COLO668 (cell line): ENCODE measurements around the gene CUTA.

ENCODE experiments used
- DNase-seq: peaks from one replicate; lab custom pipeline; 2025; ENCODE audit not compliant: unreplicated experiment; lab: John Stamatoyannopoulos, UW

Gene CUTA

DNA sequence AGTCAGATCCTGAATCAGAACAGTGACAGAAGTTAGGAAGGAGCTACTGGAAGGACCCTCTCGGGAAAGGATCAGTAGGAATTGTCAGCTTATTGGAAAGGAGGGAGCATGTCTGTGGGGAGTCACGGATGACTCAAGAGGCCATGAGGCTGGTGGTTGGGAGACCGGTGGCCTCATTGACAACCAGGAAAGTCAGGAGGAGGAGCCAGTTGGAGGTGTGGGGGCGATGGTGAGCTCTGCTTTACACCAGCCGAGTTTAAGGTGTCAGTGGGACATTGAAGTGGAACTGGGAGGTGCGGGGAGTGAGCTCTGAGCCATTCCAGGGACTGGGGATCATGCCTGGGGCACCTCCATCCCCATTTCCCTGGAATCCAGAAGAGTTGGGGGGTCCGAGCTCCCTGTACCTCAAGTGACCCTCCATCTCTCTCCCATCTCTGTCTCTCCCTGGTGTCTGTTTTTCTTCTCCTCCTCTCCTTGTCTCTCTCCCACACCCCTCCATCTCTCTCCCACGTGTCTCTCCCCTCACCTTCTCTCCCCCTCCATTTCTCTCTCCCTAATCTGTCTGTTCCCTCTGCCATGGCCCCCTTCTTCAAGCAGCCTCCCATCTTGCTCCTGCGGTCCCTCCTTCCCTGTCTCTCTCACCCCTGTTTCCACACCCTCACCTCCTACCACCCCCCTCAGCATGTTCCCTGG, 22.2 kb upstream of the CUTA start:
- DNase-seq = no peak

GRCh38 chr6:33438978-33439594, 21.2 kb upstream of the CUTA start:
- no peak for DNase-seq

- no peak for DNase-seq
Measured at GRCh38 chr6:33437666-33438065, 19.8 kb upstream of the CUTA start.

DNA sequence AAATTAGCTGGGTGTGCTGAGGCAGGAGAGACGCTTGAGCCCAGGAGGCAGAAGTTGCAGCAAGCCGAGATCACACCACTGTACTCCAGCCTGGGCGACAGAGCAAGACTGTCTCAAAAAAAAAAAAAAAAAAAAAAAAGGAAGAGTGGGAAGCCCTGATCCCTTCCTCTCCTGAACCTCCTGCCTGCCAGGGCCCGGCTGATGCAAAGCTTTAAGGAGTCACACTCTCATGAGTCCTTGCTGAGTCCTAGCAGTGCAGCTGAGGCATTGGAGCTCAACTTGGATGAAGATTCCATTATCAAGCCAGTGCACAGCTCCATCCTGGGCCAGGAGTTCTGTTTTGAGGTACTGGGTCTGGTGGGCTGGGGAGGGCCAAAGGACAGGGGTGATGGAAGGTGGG, 17.1 kb upstream of the CUTA start:
- no peak for DNase-seq

DNA sequence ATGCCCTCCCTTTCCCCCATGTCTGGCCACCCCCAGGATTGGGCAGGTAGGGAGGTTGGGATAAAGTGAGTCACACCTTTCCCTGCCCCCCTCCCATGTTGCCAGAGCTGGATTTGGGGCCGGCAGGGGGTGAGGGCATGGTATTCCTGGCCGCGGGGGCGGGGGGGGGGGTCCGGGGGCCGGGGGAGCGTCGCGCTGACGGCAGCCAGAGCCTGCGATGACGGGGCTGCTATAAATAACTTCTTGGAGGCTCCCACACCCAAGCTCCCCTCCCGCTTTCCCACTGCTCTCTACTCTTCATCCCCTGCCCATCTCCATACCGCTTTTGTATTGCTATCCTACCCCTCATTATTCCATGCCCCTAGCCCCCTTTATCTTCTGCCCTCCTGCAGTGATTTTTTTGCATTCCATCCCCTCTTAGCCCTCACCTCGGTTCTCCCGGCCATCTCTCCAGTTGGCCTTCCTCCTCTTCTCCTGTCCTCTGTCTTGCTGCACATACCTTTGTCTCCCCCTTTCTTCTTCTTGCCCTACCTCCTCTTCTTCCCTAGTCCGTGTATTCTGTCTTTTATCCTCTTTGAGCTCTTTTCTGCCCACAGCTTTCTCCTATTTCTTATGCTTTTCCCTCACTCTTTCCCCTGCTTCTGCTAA, 15.8 kb upstream of the CUTA start:
- DNase-seq = no peak

GRCh38 chr6:33433001-33433543, 15.2 kb upstream of the CUTA start:
- DNase-seq = no peak

- DNase-seq = no peak
Measured at GRCh38 chr6:33432546-33432945, 14.6 kb upstream of the CUTA start.

DNA sequence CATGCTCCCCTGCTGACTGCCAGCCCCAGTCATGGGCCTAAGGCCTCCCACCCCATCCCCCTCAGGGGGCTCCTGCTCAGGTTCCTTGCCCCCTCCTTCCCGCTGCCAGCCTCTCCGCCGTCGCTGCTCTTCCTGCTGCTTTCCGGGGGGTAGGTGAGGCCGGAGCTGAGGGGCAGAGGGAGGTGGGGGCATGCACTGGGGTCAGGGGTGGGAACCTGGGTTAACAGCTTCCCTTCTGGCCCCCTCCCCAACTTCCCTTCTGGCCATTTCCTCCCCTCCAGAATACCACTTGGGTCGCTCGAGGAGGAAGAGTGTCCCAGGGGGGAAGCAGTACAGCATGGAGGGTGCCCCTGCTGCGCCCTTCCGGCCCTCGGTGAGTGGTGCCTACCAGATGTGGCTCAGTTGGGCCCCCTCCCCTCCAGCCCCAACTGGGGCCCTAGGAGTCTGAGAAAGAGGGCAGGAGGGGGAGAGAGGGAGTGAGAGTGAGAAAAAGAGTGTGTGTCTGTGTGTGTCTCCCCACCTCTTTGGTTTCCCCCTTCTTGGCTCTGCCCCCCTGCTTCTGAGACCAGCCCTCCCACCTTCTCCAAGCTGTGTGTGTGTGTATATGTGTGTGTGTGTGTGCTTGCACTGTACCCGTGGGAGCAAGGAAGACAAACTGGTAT, 14.1 kb upstream of the CUTA start:
- no peak for DNase-seq

DNA sequence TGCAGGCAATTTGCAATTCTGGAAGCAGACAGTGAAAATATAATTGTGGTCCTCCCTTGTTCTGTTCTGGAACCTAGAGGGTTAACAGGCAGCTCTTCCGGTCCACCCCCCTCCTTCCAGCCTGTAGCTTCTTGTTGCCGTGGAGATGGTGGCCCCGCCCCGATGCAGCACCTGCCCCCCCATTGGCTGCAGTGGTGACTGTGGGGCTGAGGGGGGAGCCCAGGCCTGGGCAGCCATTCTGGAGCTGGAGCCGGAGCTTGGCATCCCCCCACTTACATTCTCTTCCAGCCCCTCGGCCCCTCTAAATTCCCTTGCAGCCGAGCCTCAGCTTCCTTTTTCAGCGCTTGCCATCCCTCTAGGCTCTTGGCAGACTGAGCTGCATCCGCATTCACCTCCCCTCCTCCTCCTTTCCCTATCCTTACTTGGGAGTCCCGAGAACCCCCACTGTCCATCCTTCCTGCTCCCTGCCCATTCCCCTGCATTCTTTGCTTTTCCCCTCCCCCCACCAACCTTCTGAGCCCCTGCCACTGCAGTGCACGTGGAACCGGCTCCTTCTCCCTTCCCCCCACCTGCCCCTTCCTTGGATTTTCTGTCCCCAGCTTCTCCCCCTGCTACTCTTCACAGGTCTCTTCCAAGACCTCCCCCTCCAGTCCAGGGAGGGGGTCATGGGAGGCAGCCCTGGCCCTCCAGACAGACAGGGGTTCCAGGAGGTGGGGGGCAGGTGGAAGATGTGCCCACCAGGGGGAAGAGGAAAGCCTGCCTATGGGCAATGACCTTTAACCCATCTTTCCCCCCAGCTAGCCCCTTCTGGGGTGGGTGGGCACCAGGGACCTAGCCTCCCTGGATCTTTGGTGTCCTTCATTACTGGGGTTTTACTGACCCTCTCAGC, 13.3 kb upstream of the CUTA start:
- peak; percentile 13 for DNase-seq

- no peak for DNase-seq
Measured at GRCh38 chr6:33430334-33430733, 12.4 kb upstream of the CUTA start.

DNA sequence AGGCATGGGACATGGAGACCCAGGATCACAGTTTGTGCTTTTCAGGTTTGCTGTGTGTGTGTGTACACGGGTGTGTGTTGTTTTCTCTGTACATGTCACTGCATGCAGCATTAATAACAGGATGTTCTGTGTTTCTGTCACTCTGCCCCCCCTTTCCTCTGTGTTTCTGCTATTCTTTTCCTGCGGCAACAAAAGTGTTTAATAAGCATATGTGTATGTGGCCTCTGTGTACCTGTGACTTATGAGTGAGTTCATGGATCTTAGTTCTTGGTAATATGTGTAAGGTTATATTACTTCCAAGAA, 11.8 kb upstream of the CUTA start:
- DNase-seq = no peak

DNA sequence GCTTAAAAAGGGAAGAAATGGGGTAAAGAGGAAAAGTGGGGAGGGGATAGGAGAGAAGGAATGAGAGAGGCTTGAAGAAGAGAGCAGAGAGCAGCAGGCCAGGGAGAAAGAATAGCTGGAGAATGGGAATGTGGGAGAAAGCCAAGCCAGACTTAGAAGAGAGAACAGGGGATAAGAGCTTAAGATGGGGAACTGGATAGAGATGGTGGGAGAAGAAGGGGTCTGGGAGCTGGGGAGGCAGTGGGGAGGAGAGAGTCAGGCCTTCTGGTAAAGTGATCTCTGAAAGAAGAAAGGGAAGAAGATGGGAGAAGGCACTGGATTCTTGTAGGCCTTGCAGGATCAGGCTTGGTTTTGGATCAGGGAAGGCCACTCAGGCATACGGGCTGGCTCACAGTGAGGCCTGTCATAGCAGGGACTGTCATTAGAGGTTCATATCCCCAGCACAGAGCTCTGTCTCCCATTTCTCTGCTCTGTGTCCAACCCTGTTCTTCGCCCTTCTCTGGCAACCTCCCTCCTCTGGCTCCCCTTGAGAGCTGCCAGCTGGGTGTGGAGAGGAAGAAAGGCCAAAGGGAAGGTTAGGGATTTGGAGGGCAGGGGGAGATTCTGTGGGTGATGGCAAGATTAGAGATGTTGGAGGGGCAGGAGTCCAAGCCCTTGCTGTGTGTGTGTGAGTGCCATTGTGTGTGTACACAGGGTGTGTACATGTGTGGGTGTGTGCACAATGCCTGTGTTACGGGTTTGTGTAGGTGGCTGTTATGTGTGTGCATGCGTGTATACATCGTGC, 11.3 kb upstream of the CUTA start:
- DNase-seq = no peak

DNA sequence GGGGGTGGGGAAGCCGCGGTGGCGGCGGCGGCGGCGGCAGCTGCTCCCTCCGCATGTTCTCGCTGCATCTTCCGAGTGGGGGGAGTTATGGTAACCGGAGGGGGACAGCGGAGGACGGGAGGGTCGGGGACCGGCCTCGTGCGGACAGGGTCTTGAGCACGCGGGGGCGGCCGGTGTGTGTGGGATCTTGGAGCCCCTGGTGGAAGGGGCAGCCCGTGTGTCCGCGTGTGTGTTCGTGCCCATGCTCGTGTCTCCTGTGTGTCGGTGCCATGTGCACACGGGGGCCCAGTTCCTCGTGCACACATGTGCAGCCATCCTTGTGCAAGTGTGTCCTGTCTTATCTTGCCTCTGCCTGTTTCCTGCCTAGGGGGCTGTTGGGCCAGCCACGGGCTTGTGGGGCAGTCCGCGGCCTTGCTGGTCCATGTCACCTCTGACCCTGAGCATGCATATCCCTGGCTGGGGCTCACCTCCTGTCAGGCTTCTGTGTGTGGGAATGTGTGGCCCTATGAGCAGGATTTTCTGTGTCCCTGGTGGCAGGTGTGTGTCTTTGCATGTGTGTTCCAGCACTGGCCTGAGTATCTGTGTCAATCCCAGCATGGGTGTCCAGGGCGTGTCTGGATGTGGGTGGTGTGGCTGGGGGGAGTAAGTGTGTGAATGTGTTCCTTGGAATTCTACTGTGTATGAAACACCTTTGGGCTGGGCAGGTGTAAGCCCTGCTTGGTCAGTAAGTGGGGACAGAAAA, 10.5 kb upstream of the CUTA start:
- peak; percentile 21 for DNase-seq

- DNase-seq = peak; percentile 55
Measured at GRCh38 chr6:33427585-33428223, 9.8 kb upstream of the CUTA start.

- DNase-seq = peak; percentile 5
Measured at GRCh38 chr6:33426590-33427511, 8.9 kb upstream of the CUTA start.

GRCh38 chr6:33425668-33426577, 8.0 kb upstream of the CUTA start:
- DNase-seq = peak; percentile 76
